ENCODE measurements around the gene TSTD1. TPM values are rescaled to one million over a fixed set of nuclear protein-coding genes. Genes with fewer than 3 reads are reported as not detected.

The TSTD1 gene
- total and polyA plus RNA-seq, 2 donors, result 73.0 to 149 TPM

DNA sequence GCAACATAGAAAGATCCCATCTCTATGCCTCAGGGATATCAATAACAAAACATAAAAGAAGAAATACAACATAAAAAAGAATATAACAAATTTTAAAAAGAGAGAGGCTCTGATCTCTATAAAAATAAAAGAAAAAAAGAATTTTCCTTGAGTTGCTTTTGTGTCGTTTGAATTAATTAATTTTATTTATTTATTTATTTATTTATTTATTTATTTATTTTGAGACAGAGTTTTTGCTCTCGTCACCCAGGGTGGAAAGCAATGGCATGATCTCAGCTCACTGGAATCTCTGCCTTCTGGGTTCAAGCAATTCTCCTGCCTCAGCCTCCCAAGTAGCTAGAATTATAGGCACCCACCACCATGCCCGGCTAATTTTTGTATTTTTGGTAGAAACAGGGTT is 26.3 kb downstream of the TSTD1 start:
- H3K4me3 ChIP-seq (ENCODE audit: low read length in 2 of 2), result no peak overlapping the region

DNA sequence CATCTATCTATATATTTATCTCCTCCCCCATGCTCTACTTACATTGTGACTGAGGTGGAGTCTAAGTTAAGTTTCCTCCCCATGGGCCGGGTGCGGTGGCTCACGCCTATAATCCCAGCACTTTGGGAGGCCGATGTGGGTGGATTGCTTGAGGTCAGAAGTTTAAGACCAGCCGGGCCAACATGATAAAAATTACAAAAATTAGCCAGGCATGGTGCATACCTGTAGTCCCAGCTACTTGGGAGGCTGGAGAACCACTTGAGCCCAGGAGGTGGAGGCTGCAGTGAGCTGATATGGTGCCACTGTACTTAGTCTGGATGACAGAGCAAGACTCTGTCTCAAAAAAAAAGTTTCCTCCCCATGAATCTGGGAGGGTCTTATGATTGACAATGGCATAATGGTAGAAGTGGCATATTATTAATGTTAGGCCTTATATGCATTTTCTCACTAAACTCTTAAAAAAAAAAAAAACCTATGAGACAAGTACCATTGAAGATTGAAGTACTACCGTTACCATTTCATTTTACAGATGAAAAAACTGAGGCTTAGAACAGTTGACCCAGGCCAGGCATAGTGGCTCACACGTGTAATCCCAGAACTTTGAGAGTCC is 29.1 kb downstream of the TSTD1 start:
- Histone ChIP-seq H3K27me3 (ENCODE audit: control insufficient read depth in 2 of 2, insufficient read depth in 1 of 2, low read length in 1 of 2) (no peaks in the 10 kb centered on the region), H3K4me3 (ENCODE audit: low read length in 2 of 2) (no peak overlapping the region), H3K4me1 (ENCODE audit: control insufficient read depth in 2 of 2, insufficient read depth in 2 of 2, low read length in 2 of 2) (peaks cover 12 to 25% of the 10 kb centered on the region in 2 donors), H3K9me3 (ENCODE audit: control insufficient read depth in 2 of 2, insufficient read depth in 1 of 2, low read length in 1 of 2) (no peaks in the 10 kb centered on the region), H3K36me3 (ENCODE audit: control insufficient read depth in 2 of 2, insufficient read depth in 2 of 2, low read length in 1 of 2) (peaks cover 0 to 2% of the 10 kb centered on the region in 2 donors), H3K27ac (ENCODE audit: low read depth in 1 of 2, low read length in 1 of 2) (no peak overlapping the region)
- no peak for DNase-seq (ENCODE audit: low read depth in 6 of 9, low spot score in 9 of 9)
- WGBS, result 97% methylated on average over 7 of the region's 7 CpGs

More for the DNA sequence above, 26.3 kb downstream of the TSTD1 start:
- H3K4me1 ChIP-seq (ENCODE audit: control insufficient read depth in 2 of 2, insufficient read depth in 2 of 2, low read length in 2 of 2), result peaks cover 12 to 25% of the 10 kb centered on the region in 2 donors
- DNase-seq (ENCODE audit: low read depth in 6 of 9, low spot score in 9 of 9), result no peak
- H3K27me3 ChIP-seq (ENCODE audit: control insufficient read depth in 2 of 2, insufficient read depth in 1 of 2, low read length in 1 of 2), result no peaks in the 10 kb centered on the region
- no peak overlapping the region for H3K27ac ChIP-seq (ENCODE audit: low read depth in 1 of 2, low read length in 1 of 2)
- 97% methylated on average over 3 of the region's 3 CpGs for WGBS
- peaks cover 0 to 2% of the 10 kb centered on the region in 2 donors for H3K36me3 ChIP-seq (ENCODE audit: control insufficient read depth in 2 of 2, insufficient read depth in 2 of 2, low read length in 1 of 2)
- H3K9me3 ChIP-seq (ENCODE audit: control insufficient read depth in 2 of 2, insufficient read depth in 1 of 2, low read length in 1 of 2), result no peaks in the 10 kb centered on the region

GRCh38 chr1:161008869-161009510 is 29.8 kb downstream of the TSTD1 start:
- Histone ChIP-seq H3K27ac (ENCODE audit: low read depth in 1 of 2, low read length in 1 of 2) (no peak overlapping the region), H3K9me3 (ENCODE audit: control insufficient read depth in 2 of 2, insufficient read depth in 1 of 2, low read length in 1 of 2) (no peaks in the 10 kb centered on the region), H3K36me3 (ENCODE audit: control insufficient read depth in 2 of 2, insufficient read depth in 2 of 2, low read length in 1 of 2) (peaks cover 0 to 2% of the 10 kb centered on the region in 2 donors), H3K4me3 (ENCODE audit: low read length in 2 of 2) (no peak overlapping the region), H3K4me1 (ENCODE audit: control insufficient read depth in 2 of 2, insufficient read depth in 2 of 2, low read length in 2 of 2) (peaks cover 12 to 21% of the 10 kb centered on the region in 2 donors), H3K27me3 (ENCODE audit: control insufficient read depth in 2 of 2, insufficient read depth in 1 of 2, low read length in 1 of 2) (no peaks in the 10 kb centered on the region)
- DNase-seq (ENCODE audit: low read depth in 6 of 9, low spot score in 9 of 9), result no peak
- 96% methylated on average over 4 of the region's 4 CpGs for WGBS

DNA sequence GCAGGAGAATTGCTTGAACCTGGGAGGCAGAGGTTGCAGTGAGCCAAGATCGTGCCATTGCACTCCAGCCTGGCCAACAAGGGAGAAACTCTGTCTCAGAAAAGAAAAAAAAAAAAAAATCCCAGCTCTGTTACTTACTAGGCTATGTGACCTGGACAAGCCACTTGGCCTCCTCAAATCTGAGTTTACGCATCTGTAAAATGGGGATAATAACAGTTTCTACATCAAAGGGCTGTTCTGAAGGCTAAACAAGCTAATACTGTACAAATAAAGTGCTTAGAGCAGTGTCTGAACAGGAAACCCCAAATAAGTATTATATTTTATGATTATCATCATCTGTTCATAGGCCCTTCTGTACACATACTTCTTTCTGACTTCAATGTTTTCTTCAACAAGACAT is 31.4 kb downstream of the TSTD1 start:
- Histone ChIP-seq H3K4me1 (ENCODE audit: control insufficient read depth in 2 of 2, insufficient read depth in 2 of 2, low read length in 2 of 2) (peaks cover 0 to 5% of the 10 kb centered on the region in 2 donors), H3K27ac (ENCODE audit: low read depth in 1 of 2, low read length in 1 of 2) (no peak overlapping the region), H3K27me3 (ENCODE audit: control insufficient read depth in 2 of 2, insufficient read depth in 1 of 2, low read length in 1 of 2) (no peaks in the 10 kb centered on the region), H3K4me3 (ENCODE audit: low read length in 2 of 2) (no peak overlapping the region), H3K36me3 (ENCODE audit: control insufficient read depth in 2 of 2, insufficient read depth in 2 of 2, low read length in 1 of 2) (no peaks in the 10 kb centered on the region), H3K9me3 (ENCODE audit: control insufficient read depth in 2 of 2, insufficient read depth in 1 of 2, low read length in 1 of 2) (no peaks in the 10 kb centered on the region)
- over 99% methylated on average over 2 of the region's 2 CpGs for WGBS
- DNase-seq (ENCODE audit: low read depth in 6 of 9, low spot score in 9 of 9), result no peak

DNA sequence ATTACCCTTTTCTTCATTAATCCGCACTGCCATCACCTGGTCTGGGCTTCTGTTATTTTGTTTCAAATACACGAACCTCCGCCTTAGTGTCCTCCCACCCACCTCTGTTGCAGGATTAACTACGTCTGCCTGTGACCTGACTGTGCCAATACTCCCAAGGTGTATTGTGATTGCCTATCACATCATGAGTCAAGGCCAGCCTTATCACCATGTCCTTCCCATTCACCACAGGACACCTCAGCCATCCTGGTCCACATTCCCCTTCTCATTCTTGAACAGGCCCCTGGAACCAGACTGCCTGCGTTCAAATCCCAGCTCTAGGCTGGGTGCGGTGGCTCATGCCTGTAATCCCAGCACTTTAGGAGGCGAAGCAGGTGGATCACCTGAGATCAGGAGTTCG is 32.2 kb downstream of the TSTD1 start:
- no peak overlapping the region for H3K4me3 ChIP-seq (ENCODE audit: low read length in 2 of 2)
- WGBS, result 98% methylated on average over 8 of the region's 8 CpGs
- H3K27ac ChIP-seq (ENCODE audit: low read depth in 1 of 2, low read length in 1 of 2), result no peak overlapping the region
- peaks cover 0 to 2% of the 10 kb centered on the region in 2 donors for H3K36me3 ChIP-seq (ENCODE audit: control insufficient read depth in 2 of 2, insufficient read depth in 2 of 2, low read length in 1 of 2)
- no peaks in the 10 kb centered on the region for H3K9me3 ChIP-seq (ENCODE audit: control insufficient read depth in 2 of 2, insufficient read depth in 1 of 2, low read length in 1 of 2)
- no peaks in the 10 kb centered on the region for H3K27me3 ChIP-seq (ENCODE audit: control insufficient read depth in 2 of 2, insufficient read depth in 1 of 2, low read length in 1 of 2)
- H3K4me1 ChIP-seq (ENCODE audit: control insufficient read depth in 2 of 2, insufficient read depth in 2 of 2, low read length in 2 of 2), result no peaks in the 10 kb centered on the region
- no peak for DNase-seq (ENCODE audit: low read depth in 6 of 9, low spot score in 9 of 9)

DNA sequence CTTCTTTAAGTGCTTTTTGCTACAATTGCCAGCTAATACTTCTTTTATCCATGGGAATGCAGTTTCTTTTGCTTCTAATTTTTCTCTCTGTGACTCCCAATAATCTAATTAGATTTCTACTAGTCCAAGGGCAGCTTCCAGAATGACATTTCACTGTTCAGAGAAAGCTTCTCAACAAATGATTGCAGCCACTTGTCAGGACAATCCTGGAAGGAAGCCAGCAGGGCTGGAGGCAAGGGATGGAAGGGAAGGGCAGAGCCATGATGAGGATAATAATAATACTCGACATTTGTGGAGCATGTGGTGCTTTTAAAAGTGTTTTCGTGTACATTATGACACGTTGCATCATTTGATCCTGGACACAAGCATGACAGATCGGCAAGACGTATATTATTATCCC is 37.2 kb downstream of the TSTD1 start:
- H3K4me1 ChIP-seq (ENCODE audit: control insufficient read depth in 2 of 2, insufficient read depth in 2 of 2, low read length in 2 of 2), result no peaks in the 10 kb centered on the region
- no peak overlapping the region for H3K27ac ChIP-seq (ENCODE audit: low read depth in 1 of 2, low read length in 1 of 2)
- H3K9me3 ChIP-seq (ENCODE audit: control insufficient read depth in 2 of 2, insufficient read depth in 1 of 2, low read length in 1 of 2), result no peaks in the 10 kb centered on the region
- no peak for DNase-seq (ENCODE audit: low read depth in 6 of 9, low spot score in 9 of 9)
- H3K36me3 ChIP-seq (ENCODE audit: control insufficient read depth in 2 of 2, insufficient read depth in 2 of 2, low read length in 1 of 2), result peaks cover 29 to 30% of the 10 kb centered on the region in 2 donors
- H3K4me3 ChIP-seq (ENCODE audit: low read length in 2 of 2), result no peak overlapping the region
- H3K27me3 ChIP-seq (ENCODE audit: control insufficient read depth in 2 of 2, insufficient read depth in 1 of 2, low read length in 1 of 2), result no peaks in the 10 kb centered on the region
- 94% methylated on average over 5 of the region's 5 CpGs for WGBS

- Histone ChIP-seq H3K4me3 (ENCODE audit: low read length in 2 of 2) (no peak overlapping the region), H3K9me3 (ENCODE audit: control insufficient read depth in 2 of 2, insufficient read depth in 1 of 2, low read length in 1 of 2) (no peaks in the 10 kb centered on the region), H3K4me1 (ENCODE audit: control insufficient read depth in 2 of 2, insufficient read depth in 2 of 2, low read length in 2 of 2) (no peaks in the 10 kb centered on the region), H3K27ac (ENCODE audit: low read depth in 1 of 2, low read length in 1 of 2) (no peak overlapping the region), H3K27me3 (ENCODE audit: control insufficient read depth in 2 of 2, insufficient read depth in 1 of 2, low read length in 1 of 2) (no peaks in the 10 kb centered on the region), H3K36me3 (ENCODE audit: control insufficient read depth in 2 of 2, insufficient read depth in 2 of 2, low read length in 1 of 2) (peaks cover 29 to 30% of the 10 kb centered on the region in 2 donors)
- 94% methylated on average over 11 of the region's 11 CpGs for WGBS
- DNase-seq (ENCODE audit: low read depth in 6 of 9, low spot score in 9 of 9), result no peak
These were observed 37.9 kb downstream of the TSTD1 start for GRCh38 chr1:161000736-161001480.

GRCh38 chr1:160999376-160999775 is 39.4 kb downstream of the TSTD1 start:
- no peaks in the 10 kb centered on the region for H3K27me3 ChIP-seq (ENCODE audit: control insufficient read depth in 2 of 2, insufficient read depth in 1 of 2, low read length in 1 of 2)
- H3K27ac ChIP-seq (ENCODE audit: low read depth in 1 of 2, low read length in 1 of 2), result no peak overlapping the region
- no peak overlapping the region for H3K4me3 ChIP-seq (ENCODE audit: low read length in 2 of 2)
- WGBS, result 96% methylated on average over 5 of the region's 5 CpGs
- H3K36me3 ChIP-seq (ENCODE audit: control insufficient read depth in 2 of 2, insufficient read depth in 2 of 2, low read length in 1 of 2), result peaks cover 29 to 30% of the 10 kb centered on the region in 2 donors
- DNase-seq (ENCODE audit: low read depth in 6 of 9, low spot score in 9 of 9), result no peak
- no peaks in the 10 kb centered on the region for H3K9me3 ChIP-seq (ENCODE audit: control insufficient read depth in 2 of 2, insufficient read depth in 1 of 2, low read length in 1 of 2)
- no peaks in the 10 kb centered on the region for H3K4me1 ChIP-seq (ENCODE audit: control insufficient read depth in 2 of 2, insufficient read depth in 2 of 2, low read length in 2 of 2)

Measured in thymus (tissue), 11 donors.